ENCODE measurements around the gene ALOX5. TPM values are rescaled to one million over a fixed set of nuclear protein-coding genes. Genes with fewer than 3 reads are reported as not detected.

ALOX5 gene
- total and polyA plus RNA-seq, 2 of the 4 experiments (the other 2 are of a cell fraction) = not detected

GRCh38 chr10:45417746-45418145 lies 43.7 kb downstream of the ALOX5 start:
- Histone ChIP-seq H2BK15ac (ENCODE audit: low read depth, low read length) (no peak overlapping the region), H3K56ac (ENCODE audit: extremely low read depth, insufficient read depth, low read length) (no peak overlapping the region), H3K4me2 (ENCODE audit: low read depth, low read length) (no peak overlapping the region), H4K5ac (ENCODE audit: low read depth, low read length) (no peak overlapping the region), H3K4me3 (ENCODE audit: insufficient read depth, low read depth, low read length) (no peak overlapping the region), H3K9me3 (ENCODE audit: control insufficient read depth, insufficient read depth, low read length) (no peaks in the 10 kb centered on the region), H2AK5ac (ENCODE audit: low read depth, low read length) (no peak overlapping the region), H2AK9ac (replicated peaks; ENCODE audit: low read depth, low read length, poor library complexity) (no peak overlapping the region), H4K20me1 (ENCODE audit: insufficient read depth, low read length) (no peaks in the 10 kb centered on the region), H3K27me3 (ENCODE audit: control insufficient read depth, insufficient read depth, low read length) (peaks cover 35% of the 10 kb centered on the region), H3K4me1 (ENCODE audit: control insufficient read depth, insufficient read depth, low read length) (peaks cover 2% of the 10 kb centered on the region; the same call in 1 of the 2 replicates), H3K9ac (ENCODE audit: low read depth, low read length) (no peak overlapping the region), H4K91ac (ENCODE audit: insufficient read depth, low read depth, low read length) (no peak overlapping the region), H3K4ac (ENCODE audit: low read depth, low read length) (no peak overlapping the region), H2AFZ (replicated peaks; ENCODE audit: low read length, poor library complexity) (no peak overlapping the region), H3K79me1 (ENCODE audit: low read depth in 1 of 2, low read length in 2 of 2) (no peaks in the 10 kb centered on the region), H3K18ac (ENCODE audit: low read depth, low read length) (no peak overlapping the region), H2BK20ac (ENCODE audit: low read depth, low read length) (no peak overlapping the region), H3K23ac (ENCODE audit: low read depth, low read length) (no peak overlapping the region), H3K27ac (ENCODE audit: insufficient read depth, low read length) (no peak overlapping the region), H4K8ac (ENCODE audit: low read depth in 2 of 2, low read length in 2 of 2) (no peak overlapping the region), H2BK120ac (ENCODE audit: low read depth, low read length) (no peak overlapping the region), H2BK5ac (ENCODE audit: low read depth, low read length, poor library complexity, severe bottlenecking) (no peak overlapping the region), H3K9me1 (ENCODE audit: insufficient read depth, low read length) (no peaks in the 10 kb centered on the region), H3K14ac (replicated peaks; ENCODE audit: low read depth, low read length) (no peak overlapping the region), H3K36me3 (ENCODE audit: control insufficient read depth, insufficient read depth, low read length) (no peaks in the 10 kb centered on the region)
- TF ChIP-seq POLR2A (IDR thresholded peaks at IDR 0.05; ENCODE audit: low read depth, low read length) (no peak), BHLHE40 (IDR thresholded peaks at IDR 0.05; ENCODE audit: low read depth, low read length) (no peak), FOS (IDR thresholded peaks at IDR 0.05; ENCODE audit: low read depth, low read length) (no peak), RAD21 (IDR thresholded peaks at IDR 0.05; ENCODE audit: low read length) (no peak), CHD1 (IDR thresholded peaks at IDR 0.05; ENCODE audit: low read depth, low read length) (no peak), MXI1 (IDR thresholded peaks at IDR 0.05; ENCODE audit: borderline replicate concordance, low read depth, low read length) (no peak), NFE2L2 (IDR thresholded peaks at IDR 0.05; ENCODE audit: low read depth, low read length) (no peak), RFX5 (IDR thresholded peaks at IDR 0.05; ENCODE audit: low read depth, low read length) (no peak)
- TF ChIP-seq, protein P1, sequence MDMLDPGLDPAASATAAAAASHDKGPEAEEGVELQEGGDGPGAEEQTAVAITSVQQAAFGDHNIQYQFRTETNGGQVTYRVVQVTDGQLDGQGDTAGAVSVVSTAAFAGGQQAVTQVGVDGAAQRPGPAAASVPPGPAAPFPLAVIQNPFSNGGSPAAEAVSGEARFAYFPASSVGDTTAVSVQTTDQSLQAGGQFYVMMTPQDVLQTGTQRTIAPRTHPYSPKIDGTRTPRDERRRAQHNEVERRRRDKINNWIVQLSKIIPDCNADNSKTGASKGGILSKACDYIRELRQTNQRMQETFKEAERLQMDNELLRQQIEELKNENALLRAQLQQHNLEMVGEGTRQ (IDR thresholded peaks at IDR 0.05; ENCODE audit: low read depth, low read length) = no peak
- TF ChIP-seq, protein P2, sequence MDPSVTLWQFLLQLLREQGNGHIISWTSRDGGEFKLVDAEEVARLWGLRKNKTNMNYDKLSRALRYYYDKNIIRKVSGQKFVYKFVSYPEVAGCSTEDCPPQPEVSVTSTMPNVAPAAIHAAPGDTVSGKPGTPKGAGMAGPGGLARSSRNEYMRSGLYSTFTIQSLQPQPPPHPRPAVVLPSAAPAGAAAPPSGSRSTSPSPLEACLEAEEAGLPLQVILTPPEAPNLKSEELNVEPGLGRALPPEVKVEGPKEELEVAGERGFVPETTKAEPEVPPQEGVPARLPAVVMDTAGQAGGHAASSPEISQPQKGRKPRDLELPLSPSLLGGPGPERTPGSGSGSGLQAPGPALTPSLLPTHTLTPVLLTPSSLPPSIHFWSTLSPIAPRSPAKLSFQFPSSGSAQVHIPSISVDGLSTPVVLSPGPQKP (IDR thresholded peaks at IDR 0.05; ENCODE audit: borderline replicate concordance, low read depth, low read length) = no peak
- no TSS peak for BruUV-seq (replicated peaks)
- dilution Hi-C loops (cut with HindIII; ENCODE audit: low sequenced_read_pairs, unreplicated experiment) = no loop called here
- ChIA-PET CTCF (no interaction called here), POLR2A (ENCODE audit: unreplicated experiment) (no interaction called here)
- in situ Hi-C loops (cut with MboI; ENCODE audit: low sequenced_read_pairs) = no loop called here
- intact Hi-C loops (cut with micrococcal nuclease) = no loop called here
- no peak for ATAC-seq (ENCODE audit: low read depth)
- no peak for DNase-seq
- no CpG with 5 or more reads among the region's 6 CpGs for WGBS, 2 experiments (ENCODE audit: extremely low coverage in 2 of 2, insufficient read length in 1 of 2)

Data from IMR-90 (cell line).